Measurements from ENCODE around the gene KANTR. TPM values are rescaled to one million over a fixed set of nuclear protein-coding genes. Genes with fewer than 3 reads are reported as not detected.
A peak's percentile ranks its signal among the peaks of the same experiment; 100 is the strongest.

The KANTR gene
- total and polyA plus RNA-seq, 2 of the 4 experiments (the other 2 are of a cell fraction), result 1.6 to 6.3 TPM

DNA sequence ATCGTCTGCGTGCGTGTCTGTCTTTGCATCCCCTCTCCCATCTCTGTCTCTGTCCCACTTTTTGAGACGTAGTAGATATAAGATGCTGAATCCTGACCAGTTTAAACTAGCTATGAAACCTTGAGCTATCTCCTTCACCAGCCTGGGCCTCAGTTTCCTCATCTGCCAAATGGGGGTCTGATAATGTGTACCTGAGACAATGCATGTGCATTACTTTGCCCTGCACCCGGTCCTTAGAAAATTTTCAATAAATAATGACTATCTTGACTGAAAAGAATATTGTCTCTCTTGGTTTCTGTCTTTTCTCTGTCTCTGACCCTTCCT is 602 bp downstream of the KANTR start:
- DNase-seq (no peak), ATAC-seq (ENCODE audit: low read depth) (no peak)
- H3K9me3 ChIP-seq (ENCODE audit: control insufficient read depth, insufficient read depth, low read length), result no peaks in the 10 kb centered on the region
- dilution Hi-C loops (cut with HindIII; ENCODE audit: low sequenced_read_pairs, unreplicated experiment) (no loop called here), intact Hi-C loops (cut with micrococcal nuclease) (loop anchor here (5.0 kb wide), 1 partner anchor 128 kb away; no protein-coding TSS in a partner anchor), in situ Hi-C loops (cut with MboI; ENCODE audit: low sequenced_read_pairs) (no loop called here)
- no peak overlapping the region for H4K5ac ChIP-seq (ENCODE audit: low read depth, low read length)
- H2BK20ac ChIP-seq (ENCODE audit: low read depth, low read length), result no peak overlapping the region
- peak overlapping the region; percentile 55 for H3K4me3 ChIP-seq (ENCODE audit: insufficient read depth, low read depth, low read length)
- peak overlapping the region; percentile 25 for H3K4ac ChIP-seq (ENCODE audit: low read depth, low read length)
- H4K20me1 ChIP-seq (ENCODE audit: insufficient read depth, low read length), result no peaks in the 10 kb centered on the region
- H2AK5ac ChIP-seq (ENCODE audit: low read depth, low read length), result no peak overlapping the region
- no peaks in the 10 kb centered on the region for H3K4me1 ChIP-seq (ENCODE audit: control insufficient read depth, insufficient read depth, low read length)
- H3K9ac ChIP-seq (ENCODE audit: low read depth, low read length), result peak overlapping the region; percentile 55
- no TSS peak for BruUV-seq (replicated peaks)
- no peaks in the 10 kb centered on the region for H3K9me1 ChIP-seq (ENCODE audit: insufficient read depth, low read length)
- H3K27ac ChIP-seq (ENCODE audit: insufficient read depth, low read length), result peak overlapping the region; percentile 45
- H3K4me2 ChIP-seq (ENCODE audit: low read depth, low read length), result peak overlapping the region; percentile 79
- H4K8ac ChIP-seq (ENCODE audit: low read depth in 2 of 2, low read length in 2 of 2), result peak overlapping the region in 1 of 2 experiments; percentile 75; a peak in 2 of 4 replicates
- ChIA-PET POLR2A (ENCODE audit: unreplicated experiment) (no interaction called here), CTCF (no interaction called here)
- H2AFZ ChIP-seq (replicated peaks; ENCODE audit: low read length, poor library complexity), result peak overlapping the region; percentile 93
- peaks cover 3% of the 10 kb centered on the region; the same call in 1 of the 2 replicates for H3K27me3 ChIP-seq (ENCODE audit: control insufficient read depth, insufficient read depth, low read length)
- H2AK9ac ChIP-seq (replicated peaks; ENCODE audit: low read depth, low read length, poor library complexity), result peak overlapping the region; percentile 84
- TF ChIP-seq, protein P1, sequence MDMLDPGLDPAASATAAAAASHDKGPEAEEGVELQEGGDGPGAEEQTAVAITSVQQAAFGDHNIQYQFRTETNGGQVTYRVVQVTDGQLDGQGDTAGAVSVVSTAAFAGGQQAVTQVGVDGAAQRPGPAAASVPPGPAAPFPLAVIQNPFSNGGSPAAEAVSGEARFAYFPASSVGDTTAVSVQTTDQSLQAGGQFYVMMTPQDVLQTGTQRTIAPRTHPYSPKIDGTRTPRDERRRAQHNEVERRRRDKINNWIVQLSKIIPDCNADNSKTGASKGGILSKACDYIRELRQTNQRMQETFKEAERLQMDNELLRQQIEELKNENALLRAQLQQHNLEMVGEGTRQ (IDR thresholded peaks at IDR 0.05; ENCODE audit: low read depth, low read length), result peak; percentile 71
- no peak for TF ChIP-seq NFE2L2 (IDR thresholded peaks at IDR 0.05; ENCODE audit: low read depth, low read length)
- no peak for TF ChIP-seq CEBPB (IDR thresholded peaks at IDR 0.05; ENCODE audit: low read depth, low read length)
- no peak for TF ChIP-seq RAD21 (IDR thresholded peaks at IDR 0.05; ENCODE audit: low read length)
- TF ChIP-seq, protein P2, sequence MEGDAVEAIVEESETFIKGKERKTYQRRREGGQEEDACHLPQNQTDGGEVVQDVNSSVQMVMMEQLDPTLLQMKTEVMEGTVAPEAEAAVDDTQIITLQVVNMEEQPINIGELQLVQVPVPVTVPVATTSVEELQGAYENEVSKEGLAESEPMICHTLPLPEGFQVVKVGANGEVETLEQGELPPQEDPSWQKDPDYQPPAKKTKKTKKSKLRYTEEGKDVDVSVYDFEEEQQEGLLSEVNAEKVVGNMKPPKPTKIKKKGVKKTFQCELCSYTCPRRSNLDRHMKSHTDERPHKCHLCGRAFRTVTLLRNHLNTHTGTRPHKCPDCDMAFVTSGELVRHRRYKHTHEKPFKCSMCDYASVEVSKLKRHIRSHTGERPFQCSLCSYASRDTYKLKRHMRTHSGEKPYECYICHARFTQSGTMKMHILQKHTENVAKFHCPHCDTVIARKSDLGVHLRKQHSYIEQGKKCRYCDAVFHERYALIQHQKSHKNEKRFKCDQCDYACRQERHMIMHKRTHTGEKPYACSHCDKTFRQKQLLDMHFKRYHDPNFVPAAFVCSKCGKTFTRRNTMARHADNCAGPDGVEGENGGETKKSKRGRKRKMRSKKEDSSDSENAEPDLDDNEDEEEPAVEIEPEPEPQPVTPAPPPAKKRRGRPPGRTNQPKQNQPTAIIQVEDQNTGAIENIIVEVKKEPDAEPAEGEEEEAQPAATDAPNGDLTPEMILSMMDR (conservative IDR thresholded peaks at IDR 0.05; ENCODE audit: low read depth, low read length), result no peak
- H3K23ac ChIP-seq (ENCODE audit: low read depth, low read length), result peak overlapping the region; percentile 71; the same call in 1 of the 2 replicates
- H3K79me1 ChIP-seq (ENCODE audit: low read depth in 1 of 2, low read length in 2 of 2), result peaks cover 5 to 14% of the 10 kb centered on the region in 2 experiments; a peak in 3 of 4 replicates
- no peaks in the 10 kb centered on the region for H3K36me3 ChIP-seq (ENCODE audit: control insufficient read depth, insufficient read depth, low read length)
- H2BK15ac ChIP-seq (ENCODE audit: low read depth, low read length), result no peak overlapping the region
- no peak overlapping the region for H3K18ac ChIP-seq (ENCODE audit: low read depth, low read length)
- H3K56ac ChIP-seq (ENCODE audit: extremely low read depth, insufficient read depth, low read length), result no peak overlapping the region
- 0 out of 2 replicates have a peak overlapping the region, but pooled peaks have one; percentile 10 for H3K14ac ChIP-seq (replicated peaks; ENCODE audit: low read depth, low read length)
- peak overlapping the region; percentile 47 for H2BK5ac ChIP-seq (ENCODE audit: low read depth, low read length, poor library complexity, severe bottlenecking)
- H2BK120ac ChIP-seq (ENCODE audit: low read depth, low read length), result no peak overlapping the region
- no CpG with 5 or more reads among the region's 5 CpGs for WGBS, 2 experiments (ENCODE audit: extremely low coverage in 2 of 2, insufficient read length in 1 of 2)
- 0 out of 2 replicates have a peak overlapping the region, but pooled peaks have one; percentile 5 for H4K91ac ChIP-seq (ENCODE audit: insufficient read depth, low read depth, low read length)
